ENCODE measurements around the gene SEMA5A. TPM values are rescaled to one million over a fixed set of nuclear protein-coding genes. Genes with fewer than 3 reads are reported as not detected.

Gene SEMA5A
- polyA plus RNA-seq, 1 donor: 27.5 TPM

DNA sequence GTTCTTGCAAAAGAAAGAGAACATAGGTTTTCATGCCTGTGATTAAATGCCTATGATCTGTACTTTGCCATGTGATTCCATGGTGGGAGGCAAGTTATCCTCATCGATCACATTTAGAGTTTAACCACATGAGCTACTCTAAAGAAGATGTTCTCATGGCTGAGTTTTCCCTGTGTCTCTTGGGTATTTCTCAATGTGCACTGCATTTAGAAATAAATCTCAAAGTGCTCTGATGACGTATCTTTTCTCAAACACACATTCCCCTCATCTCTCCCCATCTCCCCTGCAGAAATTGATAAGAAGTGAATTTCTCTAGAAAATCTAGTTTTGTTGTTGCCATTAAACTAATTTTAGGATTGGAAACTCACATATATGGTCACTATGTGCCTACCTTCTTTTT lies 282.2 kb downstream of the SEMA5A start:
- DNase-seq: no peak

DNA sequence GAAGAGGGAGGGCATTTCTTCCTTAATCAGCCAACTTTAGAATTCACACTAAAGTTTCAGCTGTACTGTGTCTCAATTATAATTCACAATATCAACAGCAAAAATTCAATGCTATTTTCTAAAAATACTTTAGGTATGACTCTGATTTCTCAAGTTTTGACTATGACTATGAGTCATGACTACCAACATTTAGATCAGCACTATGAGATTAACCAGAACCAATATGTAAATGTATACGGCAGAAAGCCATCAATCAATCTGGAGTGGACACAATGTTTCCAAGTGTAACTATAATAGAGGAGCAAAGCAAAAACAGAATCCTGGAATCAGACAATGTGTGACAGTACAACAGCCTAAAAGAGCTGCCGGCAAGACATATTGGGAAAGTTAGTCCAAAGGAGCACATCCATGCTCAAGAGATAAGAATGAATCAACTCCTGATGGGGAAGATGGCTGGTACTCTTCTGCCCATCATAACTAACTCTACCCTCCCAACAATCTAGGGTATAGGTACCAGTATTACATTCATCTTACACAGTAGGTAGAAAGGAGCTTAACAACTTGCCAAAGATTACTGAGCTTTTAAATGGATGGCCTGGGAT lies 294.4 kb downstream of the SEMA5A start:
- DNase-seq: no peak

- DNase-seq: no peak
Observed at GRCh38 chr5:9249231-9249630, 296.6 kb downstream of the SEMA5A start.

DNA sequence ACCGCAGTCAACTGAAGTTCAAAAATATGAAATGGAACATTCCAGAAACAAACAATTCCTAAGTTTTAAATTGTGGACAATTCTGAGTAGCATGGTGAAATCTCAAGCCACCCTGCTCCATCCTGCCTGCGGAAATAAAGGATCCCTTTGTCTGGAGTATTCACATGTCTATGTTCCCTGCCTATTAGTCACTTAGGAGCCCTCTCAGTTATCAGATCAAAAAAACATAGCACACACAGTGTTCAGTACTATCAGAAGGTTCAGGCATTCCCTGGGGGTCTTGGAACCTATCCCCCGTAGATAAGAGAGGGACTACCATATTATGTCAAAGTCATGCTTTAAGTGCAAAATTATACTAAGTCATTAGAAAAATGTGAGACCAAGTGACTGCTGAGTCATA lies 300.8 kb downstream of the SEMA5A start:
- DNase-seq: no peak

GRCh38 chr5:9244417-9244816 lies 301.5 kb downstream of the SEMA5A start:
- no peak for DNase-seq

DNA sequence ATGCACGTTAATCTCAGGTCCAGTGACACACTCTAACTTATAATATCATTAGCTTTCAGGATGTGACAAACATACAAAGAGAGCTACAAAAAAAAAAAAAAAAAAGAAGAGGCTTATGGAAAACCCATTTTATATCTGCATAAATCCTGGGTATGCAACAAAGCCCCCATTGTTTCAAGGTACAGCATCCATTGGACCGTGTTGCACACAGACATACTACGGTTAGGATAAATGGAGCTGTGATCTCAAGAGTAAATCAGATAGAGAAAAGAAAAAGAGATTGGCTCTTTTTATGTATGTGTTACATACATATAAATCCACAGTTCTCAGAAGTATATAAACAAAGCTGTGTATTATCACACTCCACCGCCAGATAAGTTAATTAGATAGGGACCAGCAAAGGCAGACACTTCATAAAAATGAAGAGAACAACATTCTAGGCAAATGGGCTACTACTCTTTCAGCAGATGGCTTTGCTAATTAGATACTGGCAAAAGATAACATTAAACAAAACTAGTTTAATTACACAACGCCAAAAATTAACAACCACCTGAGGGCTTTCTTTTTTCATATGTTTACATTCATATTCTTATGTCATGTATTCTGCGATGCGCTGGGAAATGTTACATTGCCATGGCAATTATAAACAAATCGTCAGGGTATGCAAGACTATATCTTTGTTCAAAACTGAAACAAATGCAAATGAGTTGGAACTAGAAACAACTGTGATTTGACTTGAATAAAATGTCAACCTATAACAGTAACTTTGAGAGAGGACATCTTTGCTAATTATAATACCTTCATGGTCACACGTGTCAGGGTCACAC lies 304.2 kb downstream of the SEMA5A start:
- DNase-seq: no peak

DNA sequence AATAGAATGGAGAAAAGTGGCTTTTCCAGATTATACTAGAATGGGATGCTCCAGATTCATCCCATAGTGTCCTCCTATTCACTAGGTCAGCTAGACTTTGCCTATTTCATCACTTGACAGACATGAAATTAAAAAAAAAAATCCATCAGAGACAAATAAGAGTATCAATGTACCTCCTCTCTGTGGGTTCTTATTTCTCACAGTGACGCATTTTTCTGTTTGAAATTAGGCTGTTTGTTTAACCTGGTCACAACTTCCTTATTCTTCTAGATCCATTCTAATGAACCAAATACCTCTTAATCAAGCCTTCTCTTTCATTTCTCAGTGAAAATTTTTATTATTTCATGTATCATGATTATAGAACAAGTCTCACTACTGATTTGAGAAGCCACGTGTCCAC lies 305.4 kb downstream of the SEMA5A start:
- DNase-seq: no peak

GRCh38 chr5:9239626-9240025 lies 306.2 kb downstream of the SEMA5A start:
- DNase-seq: no peak

- no peak for DNase-seq
Observed at GRCh38 chr5:9239071-9239470, 306.8 kb downstream of the SEMA5A start.

- no peak for DNase-seq
Observed at GRCh38 chr5:9233712-9234111, 312.2 kb downstream of the SEMA5A start.

DNA sequence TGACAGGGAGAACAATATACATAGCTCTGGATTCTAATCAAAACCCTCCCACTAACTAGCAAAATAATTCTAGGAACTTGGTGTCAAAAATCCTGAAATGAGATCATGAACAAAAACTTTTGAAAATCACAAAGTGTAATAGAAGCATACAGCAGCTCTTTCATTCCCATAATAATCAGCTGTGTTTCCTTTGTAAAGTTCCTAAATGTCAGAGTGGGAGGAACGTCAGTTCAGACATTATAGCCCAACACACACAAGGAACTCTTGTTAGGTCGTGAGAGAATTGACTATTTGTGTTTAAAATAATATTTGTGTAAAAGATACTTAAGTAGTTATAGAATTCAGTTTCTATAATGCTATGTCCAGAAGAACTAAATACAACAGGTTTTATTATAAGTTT lies 312.8 kb downstream of the SEMA5A start:
- no peak for DNase-seq

DNA sequence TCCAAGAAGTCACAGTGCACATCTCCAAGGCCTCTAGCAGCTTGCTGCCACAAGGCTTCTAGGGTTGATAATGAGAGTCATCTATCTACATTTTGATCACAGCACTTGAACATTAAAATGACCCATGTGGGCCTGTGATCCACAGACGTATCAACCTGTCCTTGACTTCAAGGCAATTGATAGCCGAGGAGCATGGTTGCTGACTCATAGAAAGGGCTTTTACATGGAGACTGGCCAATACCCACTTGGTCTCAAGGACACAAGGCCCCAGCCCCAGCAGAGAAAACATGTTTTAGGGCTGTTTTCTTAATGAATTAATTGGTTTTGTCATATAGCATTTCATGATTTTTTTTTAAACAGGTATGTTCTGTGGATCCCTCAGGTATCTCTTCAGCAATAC lies 314.0 kb downstream of the SEMA5A start:
- no peak for DNase-seq

DNA sequence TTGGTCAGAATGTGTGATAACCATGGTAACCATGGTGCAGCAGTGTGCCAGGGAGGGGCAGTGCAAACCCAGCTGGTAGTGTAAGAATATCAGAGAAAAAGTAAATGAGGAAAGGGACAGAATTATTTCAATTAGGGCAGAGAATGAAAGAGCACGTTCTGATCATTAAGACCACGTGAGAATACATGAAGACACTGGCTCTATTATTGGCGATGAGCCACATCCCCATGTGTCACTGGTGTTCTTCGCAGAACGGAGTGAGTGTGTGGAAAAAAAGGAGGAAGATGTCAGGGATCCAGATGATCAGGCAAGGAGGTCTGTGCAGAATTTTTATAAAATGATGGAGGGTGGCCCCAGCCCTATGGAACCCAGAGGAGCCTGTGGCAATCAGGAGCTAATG lies 315.5 kb downstream of the SEMA5A start:
- DNase-seq: no peak

DNA sequence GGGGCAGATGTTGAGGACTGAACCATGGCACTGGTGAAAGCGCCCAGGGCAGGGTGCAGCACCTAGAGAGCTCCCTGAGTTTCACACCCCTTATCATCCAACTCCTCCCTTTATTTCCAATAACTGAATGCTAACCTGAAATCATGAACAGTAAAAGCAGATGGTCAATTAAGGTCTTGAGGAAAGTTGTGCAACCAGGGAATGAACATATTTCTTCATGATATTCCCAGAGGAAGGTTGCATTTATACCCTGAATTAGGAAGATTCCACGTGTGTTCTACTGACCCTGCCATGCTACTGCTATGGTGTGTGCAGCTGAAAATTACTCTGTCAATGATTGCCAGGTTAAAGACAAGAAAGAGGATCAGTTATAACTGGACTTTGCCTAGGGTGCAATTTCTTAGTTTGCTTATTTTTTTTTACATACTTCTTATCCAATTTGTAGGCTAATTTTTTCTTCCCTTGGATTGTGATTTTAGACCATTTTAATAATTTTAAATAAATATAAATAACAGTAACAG lies 319.8 kb downstream of the SEMA5A start:
- DNase-seq: no peak

GRCh38 chr5:9222054-9222976 lies 323.6 kb downstream of the SEMA5A start:
- no peak for DNase-seq

DNA sequence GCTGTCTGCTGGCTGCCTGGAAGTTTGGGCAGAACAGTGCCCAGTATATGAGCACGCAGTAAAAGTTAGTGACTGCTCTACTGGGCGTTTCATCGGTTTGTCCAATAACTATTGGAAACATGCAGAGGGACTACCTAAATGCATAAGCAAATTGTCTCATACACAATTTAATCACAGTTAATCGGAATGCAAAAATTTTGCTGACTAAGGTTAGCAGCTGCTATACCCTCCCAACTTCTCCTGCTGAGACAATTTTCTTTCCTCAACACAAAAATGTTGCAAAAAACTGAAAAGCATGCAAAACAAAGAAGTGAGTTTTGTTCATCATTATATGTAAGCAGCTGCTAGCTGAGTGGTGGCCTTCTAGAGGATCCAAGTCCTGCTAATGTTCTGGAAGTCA lies 327.5 kb downstream of the SEMA5A start:
- no peak for DNase-seq

DNA sequence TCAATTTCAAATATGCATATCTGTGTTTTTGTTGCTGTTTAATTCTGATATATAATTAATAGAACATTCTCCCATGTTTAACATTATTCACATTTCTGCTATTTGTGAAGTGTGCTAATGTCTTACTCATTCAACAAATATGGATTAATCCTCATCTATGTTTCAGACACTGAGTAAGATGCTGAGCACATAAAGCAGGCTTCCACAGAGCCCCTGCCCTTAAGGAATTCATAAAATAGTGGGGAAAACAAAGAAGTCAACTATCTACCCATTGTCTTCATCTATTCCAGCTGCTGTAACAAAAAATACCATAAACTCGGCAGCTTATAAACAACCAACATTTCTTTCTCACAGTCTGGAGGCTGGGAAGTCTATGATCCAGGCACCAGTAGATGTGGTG lies 333.3 kb downstream of the SEMA5A start:
- DNase-seq: no peak

GRCh38 chr5:9209846-9210492 lies 335.9 kb downstream of the SEMA5A start:
- no peak for DNase-seq

DNA sequence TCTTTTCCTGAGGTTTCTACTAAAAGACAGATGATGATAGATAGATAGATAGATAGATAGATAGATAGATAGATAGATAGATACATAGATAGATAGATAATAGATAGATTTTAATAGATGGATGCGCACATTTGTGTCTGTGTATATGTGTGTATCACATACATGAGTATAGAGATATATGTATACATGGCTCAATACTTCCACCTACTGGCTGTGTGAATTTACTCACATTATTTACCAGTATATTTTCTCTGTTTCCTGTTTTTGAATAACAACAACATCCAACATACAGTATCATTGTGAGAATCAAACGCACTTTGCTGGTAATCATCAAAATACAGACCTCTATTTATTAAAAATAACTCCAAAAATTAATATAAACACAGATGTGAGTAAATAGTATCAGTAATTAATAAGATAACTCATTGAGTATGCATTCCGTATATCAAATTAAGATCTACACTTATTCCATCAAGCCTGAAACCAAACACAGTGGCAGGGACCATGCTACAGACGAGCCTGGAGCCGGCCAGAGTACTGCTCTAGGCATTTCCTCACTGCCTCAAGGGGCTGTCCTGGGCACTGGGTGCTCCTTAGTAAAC lies 338.0 kb downstream of the SEMA5A start:
- peak; percentile 56 for DNase-seq

DNA sequence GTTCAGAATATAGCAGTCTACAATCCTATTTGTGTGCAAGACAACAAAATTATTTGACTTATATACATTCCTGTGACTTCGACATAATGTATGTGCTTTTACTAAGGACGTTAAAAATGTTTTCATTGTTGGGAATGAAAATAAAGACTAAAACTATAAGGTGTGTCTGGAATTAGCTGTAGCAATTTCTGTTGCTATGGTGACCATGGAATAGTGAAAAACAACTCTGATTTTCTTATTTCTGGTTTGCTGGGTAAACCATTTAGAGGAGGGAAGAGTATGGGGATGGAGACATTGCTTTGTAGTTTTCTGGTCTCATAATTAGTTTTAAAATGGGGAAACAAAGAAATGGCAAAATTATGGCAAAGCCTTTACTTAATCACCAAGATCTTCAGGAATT lies 343.2 kb downstream of the SEMA5A start:
- no peak for DNase-seq

DNA sequence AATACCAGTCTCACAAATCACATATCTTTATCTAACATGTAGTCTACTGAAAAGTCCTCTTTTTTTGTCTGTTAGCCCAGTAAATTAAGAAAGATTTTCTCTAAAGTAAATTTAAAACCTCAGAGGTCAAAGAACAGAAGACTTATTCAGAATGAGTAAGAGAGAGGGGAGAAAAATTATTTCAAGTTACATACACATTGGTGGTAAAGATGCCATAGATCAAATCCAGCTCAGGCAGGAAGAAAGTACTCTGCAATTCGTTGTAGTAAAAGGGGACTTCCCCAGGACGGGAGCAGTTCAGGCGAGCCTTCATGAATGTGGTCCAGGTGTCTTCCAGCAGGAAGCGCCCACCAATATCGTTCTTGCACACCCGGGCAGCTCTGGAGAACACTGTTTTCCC lies 344.1 kb downstream of the SEMA5A start:
- no peak for DNase-seq

GRCh38 chr5:9201011-9201410 lies 344.9 kb downstream of the SEMA5A start:
- no peak for DNase-seq

Measured in hindlimb muscle (tissue), 1 donor.